Tibial nerve (tissue), 4 donors: Measurements from ENCODE around the gene CCDC74B.
"Not testable (repeated sequence)": the region's sequence is repeated elsewhere in the genome, so short reads cannot be mapped to it uniquely, and the experiment has no call there.

Source experiments
- CTCF ChIP-seq, 5 experiments: fragments of 200-600 bp in 3 of 5; fragments of 450-650 bp in 2 of 5; sonication (generic) in 3 of 5; IDR thresholded peaks; one replicate each; pipeline ENCODE4 v1.5.1; 2016 to 2019; ENCODE audit warnings: antibody characterized with exemption in 5 of 5, mild to moderate bottlenecking in 3 of 5, moderate library complexity in 2 of 5
- EP300 ChIP-seq, 2 donors: sonication (generic); formaldehyde crosslinking; IDR thresholded peaks; one replicate each; pipeline ENCODE4 v1.6.1; 2017; ENCODE audit warnings: antibody characterized with exemption in 2 of 2, mild to moderate bottlenecking in 1 of 2
- POLR2A ChIP-seq, 2 donors: fragments of 450-650 bp; IDR thresholded peaks; one replicate each; pipeline ENCODE4 v1.6.1; 2017; ENCODE audit warnings: antibody characterized with exemption in 2 of 2, mild to moderate bottlenecking in 2 of 2, moderate library complexity in 2 of 2

- not testable (repeated sequence) for TF ChIP-seq CTCF, POLR2A, EP300 (IDR thresholded peaks at IDR 0.05)
Measured at GRCh38 chr2:130180404-130181324, 35.8 kb upstream of the CCDC74B start.
